ENCODE results near the gene KLHL40. TPM values are rescaled to one million over a fixed set of nuclear protein-coding genes. Genes with fewer than 3 reads are reported as not detected.

The KLHL40 gene
- total RNA-seq, 1 donor from 2014 or later, result not detected

- Mint-ChIP-seq H3K27me3 (ENCODE audit: unreplicated experiment) (peaks cover 24% of the 10 kb centered on the region), H3K36me3 (ENCODE audit: unreplicated experiment) (no peaks in the 10 kb centered on the region), H3K4me1 (ENCODE audit: unreplicated experiment) (peaks cover 8% of the 10 kb centered on the region), H3K27ac (ENCODE audit: unreplicated experiment) (no peak overlapping the region), H3K9me3 (ENCODE audit: unreplicated experiment) (no peaks in the 10 kb centered on the region), H3K4me3 (ENCODE audit: unreplicated experiment) (no peak overlapping the region)
- no peak for TF ChIP-seq CTCF (IDR thresholded peaks at IDR 0.05)
- no peak for DNase-seq (ENCODE audit: extremely low spot score, unreplicated experiment)
Measured at GRCh38 chr3:42683875-42684598, 1.3 kb upstream of the KLHL40 start.

- Mint-ChIP-seq H3K27me3 (ENCODE audit: unreplicated experiment) (peaks cover 29% of the 10 kb centered on the region), H3K4me3 (ENCODE audit: unreplicated experiment) (no peak overlapping the region), H3K27ac (ENCODE audit: unreplicated experiment) (no peak overlapping the region), H3K4me1 (ENCODE audit: unreplicated experiment) (peaks cover 8% of the 10 kb centered on the region), H3K9me3 (ENCODE audit: unreplicated experiment) (no peaks in the 10 kb centered on the region), H3K36me3 (ENCODE audit: unreplicated experiment) (no peaks in the 10 kb centered on the region)
- TF ChIP-seq CTCF (IDR thresholded peaks at IDR 0.05), result no peak
- DNase-seq (ENCODE audit: extremely low spot score, unreplicated experiment), result no peak
Measured at GRCh38 chr3:42684632-42685362, 540 bp upstream of the KLHL40 start.

- no peaks in the 10 kb centered on the region for H3K9me3 Mint-ChIP-seq (ENCODE audit: unreplicated experiment)
- peaks cover 28% of the 10 kb centered on the region for H3K27me3 Mint-ChIP-seq (ENCODE audit: unreplicated experiment)
- H3K4me1 Mint-ChIP-seq (ENCODE audit: unreplicated experiment), result peaks cover 8% of the 10 kb centered on the region
- no peak overlapping the region for H3K4me3 Mint-ChIP-seq (ENCODE audit: unreplicated experiment)
- no peak for DNase-seq (ENCODE audit: extremely low spot score, unreplicated experiment)
- no peak for TF ChIP-seq CTCF (IDR thresholded peaks at IDR 0.05)
- H3K36me3 Mint-ChIP-seq (ENCODE audit: unreplicated experiment), result no peaks in the 10 kb centered on the region
- H3K27ac Mint-ChIP-seq (ENCODE audit: unreplicated experiment), result no peak overlapping the region
Measured at GRCh38 chr3:42685891-42686820, 819 bp downstream of the KLHL40 start.

- H3K9me3 Mint-ChIP-seq (ENCODE audit: unreplicated experiment), result no peaks in the 10 kb centered on the region
- TF ChIP-seq CTCF (IDR thresholded peaks at IDR 0.05), result no peak
- DNase-seq (ENCODE audit: extremely low spot score, unreplicated experiment), result no peak
- no peaks in the 10 kb centered on the region for H3K36me3 Mint-ChIP-seq (ENCODE audit: unreplicated experiment)
- H3K4me3 Mint-ChIP-seq (ENCODE audit: unreplicated experiment), result no peak overlapping the region
- H3K27me3 Mint-ChIP-seq (ENCODE audit: unreplicated experiment), result peaks cover 22% of the 10 kb centered on the region
- H3K27ac Mint-ChIP-seq (ENCODE audit: unreplicated experiment), result no peak overlapping the region
- peaks cover 8% of the 10 kb centered on the region for H3K4me1 Mint-ChIP-seq (ENCODE audit: unreplicated experiment)
Measured at GRCh38 chr3:42686832-42687650, 1.7 kb downstream of the KLHL40 start.
